GM12891 (cell line): ENCODE data around the gene GUCY2D.

ENCODE experiments used
- POLR2A ChIP-seq: IDR thresholded peaks from 2 replicates; pipeline ENCODE4 v1.6.1; 2011; ENCODE audit warnings: low read depth, low read length, control low read depth
- POLR2AphosphoS5 ChIP-seq: IDR thresholded peaks from 2 replicates; pipeline ENCODE4 v1.6.1; 2011; ENCODE audit warnings: low read depth, low read length, control low read depth
- POU2F2 ChIP-seq: IDR thresholded peaks from 2 replicates; pipeline ENCODE4 v1.6.1; 2011; ENCODE audit warnings: low read depth, mild to moderate bottlenecking, control low read depth, low read length, moderate library complexity
- SPI1 ChIP-seq: IDR thresholded peaks from 2 replicates; pipeline ENCODE4 v1.6.1; 2011; ENCODE audit warnings: low read depth, low read length, control low read depth
- TAF1 ChIP-seq: IDR thresholded peaks from 2 replicates; pipeline ENCODE4 v1.6.1; 2011; ENCODE audit warnings: low read depth, low read length, control low read depth

DNA sequence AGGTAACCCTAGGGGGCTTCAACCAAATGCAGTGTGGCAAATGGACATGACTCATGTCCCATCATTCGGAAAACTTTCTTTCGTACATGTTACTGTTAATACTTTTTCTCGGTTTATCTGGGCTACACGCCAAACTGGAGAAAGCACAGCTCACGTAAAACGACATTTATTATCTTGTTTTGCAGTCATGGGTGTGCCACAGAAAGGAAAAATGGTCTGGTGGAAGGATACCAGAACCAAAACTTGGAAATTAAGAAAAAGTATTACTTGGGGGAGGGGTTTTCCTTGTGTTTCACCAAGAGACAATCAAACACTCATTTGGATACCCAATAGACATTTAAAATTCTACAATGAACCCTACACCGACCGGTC is 60.0 kb downstream of the GUCY2D start:
- TF ChIP-seq POLR2A: no peak
- TF ChIP-seq TAF1: no peak
- no peak for TF ChIP-seq POLR2AphosphoS5
- no peak for TF ChIP-seq POU2F2
- TF ChIP-seq SPI1: no peak
